Right lung (tissue), 5 donors: Measurements from ENCODE around the gene ITGA5. TPM values are rescaled to one million over a fixed set of nuclear protein-coding genes. Genes with fewer than 3 reads are reported as not detected.

Source experiments
- DNase-seq, 2 donors: peaks; one replicate each; pipeline ENCODE4 v3.0.0-alpha.2; 2013
- polyA plus RNA-seq, 5 donors: library from polyadenylated mRNA; unstranded; fragments of 120-200 nt; gene quantifications; one replicate each; pipeline versions ENCODE4 v1.2.1 to v1.2.3, GENCODE V29; 2013; ENCODE audit warnings: inconsistent platforms in 1 of 5, low replicate concordance in 1 of 5; ENCODE audit not compliant: insufficient read length in 5 of 5, insufficient read depth in 1 of 5

Gene ITGA5
- polyA plus RNA-seq, 5 donors: 58.0 to 62.7 (median 62.3) TPM

DNA sequence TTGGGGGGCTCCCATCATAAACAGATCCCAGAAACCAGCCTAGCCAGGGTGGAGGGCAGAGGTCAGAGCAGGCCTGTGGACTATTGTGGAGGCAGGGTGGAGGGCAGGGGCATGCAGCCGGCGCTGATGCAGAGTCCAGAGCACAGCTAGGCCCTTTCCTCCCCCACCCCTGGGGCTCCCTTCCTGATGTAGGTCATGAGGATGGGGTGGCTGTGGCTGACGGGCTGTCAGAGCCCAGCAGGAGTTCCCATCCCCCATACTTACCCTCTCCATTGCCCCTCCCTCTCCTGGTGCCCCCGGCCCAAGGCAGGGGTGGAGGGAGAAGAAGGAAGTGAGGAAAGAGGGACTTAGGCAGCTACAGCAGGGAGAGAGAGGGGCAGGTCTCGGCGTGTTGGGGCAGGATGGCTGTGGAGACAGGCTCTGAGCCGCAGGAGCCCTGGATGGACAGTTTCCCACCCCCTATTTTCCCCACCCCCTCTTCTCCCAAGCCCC lies 28.8 kb downstream of the ITGA5 start:
- DNase-seq: no peak

DNA sequence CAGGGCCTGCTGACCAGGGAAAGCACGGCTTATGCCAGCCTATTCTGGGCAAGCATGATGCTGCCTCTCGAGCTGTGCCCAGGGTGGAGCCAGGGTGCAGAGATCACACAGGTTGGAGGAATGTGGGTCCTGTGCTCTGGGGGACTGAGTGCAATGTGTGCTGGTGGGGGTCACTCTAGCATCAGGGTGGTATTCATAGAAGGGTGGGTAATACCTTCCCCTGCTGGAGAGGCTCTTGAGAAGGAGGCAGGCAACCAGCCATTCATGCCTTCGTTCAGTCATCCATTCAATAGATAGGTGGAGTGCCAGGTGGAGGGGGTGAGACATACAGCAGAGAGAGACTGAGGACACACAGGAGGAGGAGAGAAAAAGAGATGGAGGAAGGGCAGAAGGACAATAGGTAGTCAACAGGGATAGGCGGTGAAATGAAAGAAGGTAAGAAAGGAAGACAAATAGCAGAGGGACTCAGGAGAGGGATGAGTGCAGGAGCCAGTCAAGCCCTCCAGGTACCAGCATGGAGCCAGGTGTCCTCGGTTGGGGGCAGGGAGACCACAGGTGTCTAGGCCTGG lies 29.4 kb downstream of the ITGA5 start:
- no peak for DNase-seq

DNA sequence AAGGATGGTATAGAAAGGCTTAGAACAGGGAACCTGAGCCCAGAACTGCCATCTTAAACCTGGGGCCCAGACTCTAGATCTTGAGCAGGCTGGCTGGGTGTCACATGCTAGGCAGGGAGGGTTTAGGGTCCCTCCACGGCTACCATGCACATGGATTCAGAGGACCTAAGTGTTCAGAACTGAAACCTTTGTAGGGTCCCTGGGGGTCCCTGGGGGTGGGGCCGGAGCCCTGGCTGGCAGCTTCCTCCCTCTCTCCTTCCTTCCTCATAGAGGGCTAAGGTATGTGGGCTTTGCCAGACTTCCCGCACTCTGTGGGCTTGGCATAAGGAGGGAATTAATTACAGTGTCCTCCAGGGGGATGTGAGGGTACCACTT lies 29.9 kb downstream of the ITGA5 start:
- no peak for DNase-seq

DNA sequence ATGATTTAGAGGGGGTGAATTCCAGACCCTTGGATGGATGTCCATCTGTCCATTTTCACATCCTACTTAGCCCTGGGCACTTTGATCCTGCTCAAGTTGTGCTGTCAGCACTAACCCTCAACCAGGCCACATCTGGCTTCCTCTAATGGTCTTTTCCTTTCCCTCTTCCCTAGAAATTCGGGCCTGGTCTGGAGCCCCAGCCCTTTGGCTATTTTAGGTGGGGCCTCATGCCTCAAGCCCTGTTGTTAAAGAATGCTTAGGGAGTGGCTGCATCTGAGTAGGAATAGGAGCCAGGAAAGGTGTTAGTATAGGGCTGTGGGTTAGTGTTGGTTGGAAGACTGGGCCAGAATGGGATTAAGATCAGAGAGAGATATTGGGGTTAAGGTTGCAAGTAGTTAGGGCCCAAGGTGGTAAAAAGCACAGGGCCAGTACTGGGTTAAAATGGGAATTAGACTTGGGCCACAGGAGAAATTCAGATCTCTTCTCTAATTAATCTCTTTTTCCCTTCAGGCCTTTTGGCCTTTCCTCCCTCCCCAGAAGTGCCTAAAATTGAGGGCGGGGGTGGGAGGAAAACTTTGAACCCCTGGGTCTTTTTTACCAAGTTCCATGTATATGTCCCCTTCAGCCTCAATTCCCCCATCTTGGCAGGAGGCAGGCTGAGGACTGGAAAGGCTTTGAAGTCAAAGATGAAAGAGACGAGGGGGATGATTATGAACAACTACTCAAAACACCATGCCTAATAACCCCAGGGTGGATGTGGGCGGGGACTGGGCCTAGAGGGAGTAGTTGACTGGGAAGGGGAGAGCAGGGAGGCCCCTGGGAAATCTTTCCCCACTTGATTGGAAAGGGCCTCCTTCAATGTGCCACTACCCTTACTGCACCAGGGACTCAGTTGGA lies 30.6 kb downstream of the ITGA5 start:
- DNase-seq: no peak

DNA sequence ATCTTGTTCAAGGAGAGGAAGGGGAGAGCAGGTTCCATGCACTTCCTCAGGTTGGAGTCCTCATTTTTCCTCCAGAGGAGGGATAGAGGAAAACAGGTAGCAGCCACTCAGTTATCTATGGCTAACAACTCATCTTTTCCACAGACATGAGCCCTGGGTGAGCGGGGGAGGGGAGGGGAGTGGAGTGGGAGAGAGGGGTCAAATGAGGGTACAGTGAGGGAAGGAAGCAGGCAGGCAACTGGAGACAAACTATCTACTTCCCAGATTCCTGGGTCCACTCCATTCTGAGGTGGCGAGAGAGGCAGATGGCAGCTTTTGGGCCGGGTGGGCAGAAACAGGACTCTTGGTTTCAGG lies 32.0 kb downstream of the ITGA5 start:
- no peak for DNase-seq

DNA sequence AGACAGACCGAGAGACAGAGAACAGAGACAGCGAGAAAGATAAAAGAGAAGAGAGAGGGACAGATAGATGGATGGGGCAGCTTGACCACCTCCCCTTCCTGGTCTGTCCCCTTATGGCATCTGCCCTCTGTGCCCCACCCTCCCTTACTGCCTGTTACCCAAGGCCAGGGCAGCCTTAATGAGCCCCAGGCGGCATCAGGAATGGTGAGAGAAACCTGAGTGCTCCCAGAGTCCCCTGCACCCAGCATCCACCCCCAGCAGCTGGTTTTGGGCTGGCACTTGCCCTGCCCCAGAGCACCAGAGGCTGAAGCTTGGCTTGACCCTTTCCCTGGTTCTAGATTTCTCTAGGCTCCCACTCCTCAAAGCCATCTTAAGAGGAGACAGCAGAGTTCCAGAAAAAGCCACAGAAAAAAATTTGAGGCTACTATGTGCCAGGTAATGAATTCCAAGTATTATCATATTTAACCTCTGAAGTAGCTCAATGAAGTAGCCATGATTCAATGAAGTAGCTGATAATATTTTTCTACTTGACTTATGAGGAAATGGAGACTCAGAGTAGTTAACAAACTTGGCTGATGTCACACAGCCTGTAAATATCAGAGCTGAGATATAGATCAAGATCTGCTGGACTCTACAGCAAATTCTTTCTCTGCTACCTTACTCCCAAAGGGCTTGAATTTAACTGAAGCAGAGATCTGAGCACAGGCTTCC lies 32.5 kb downstream of the ITGA5 start:
- DNase-seq: no peak

DNA sequence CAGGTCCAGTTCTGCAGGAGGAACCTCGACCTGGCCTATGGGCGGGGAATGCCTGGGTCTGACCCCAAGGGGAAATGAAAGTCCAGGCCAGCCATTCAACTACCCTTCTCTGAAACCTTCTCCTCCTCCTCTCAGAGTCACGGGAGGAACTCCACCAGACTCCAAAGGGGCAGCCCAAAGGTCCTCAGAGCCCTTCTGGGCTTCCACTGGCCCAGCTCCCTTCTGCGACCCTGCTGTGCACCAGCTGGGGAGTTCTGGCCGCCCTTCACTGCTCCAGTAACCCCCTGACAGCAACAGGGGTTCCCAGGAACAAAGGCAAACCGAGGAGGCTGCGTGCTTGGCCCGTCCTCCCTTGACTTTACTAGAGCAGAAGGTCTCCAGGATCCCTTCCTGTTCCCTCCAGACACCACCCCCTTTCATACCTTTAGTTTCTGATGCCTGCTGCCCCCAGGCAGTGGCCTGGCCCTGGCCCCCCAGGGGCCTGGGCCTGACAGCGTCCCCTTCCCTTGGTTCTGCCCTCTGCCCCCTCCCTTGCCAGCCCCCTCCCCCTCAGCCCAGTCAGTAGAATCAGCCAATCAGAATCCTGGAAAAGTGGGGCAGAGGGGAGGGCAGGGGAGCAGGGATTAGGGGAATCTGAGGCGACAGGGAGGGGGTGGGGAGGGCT lies 33.7 kb downstream of the ITGA5 start:
- DNase-seq: no peak

DNA sequence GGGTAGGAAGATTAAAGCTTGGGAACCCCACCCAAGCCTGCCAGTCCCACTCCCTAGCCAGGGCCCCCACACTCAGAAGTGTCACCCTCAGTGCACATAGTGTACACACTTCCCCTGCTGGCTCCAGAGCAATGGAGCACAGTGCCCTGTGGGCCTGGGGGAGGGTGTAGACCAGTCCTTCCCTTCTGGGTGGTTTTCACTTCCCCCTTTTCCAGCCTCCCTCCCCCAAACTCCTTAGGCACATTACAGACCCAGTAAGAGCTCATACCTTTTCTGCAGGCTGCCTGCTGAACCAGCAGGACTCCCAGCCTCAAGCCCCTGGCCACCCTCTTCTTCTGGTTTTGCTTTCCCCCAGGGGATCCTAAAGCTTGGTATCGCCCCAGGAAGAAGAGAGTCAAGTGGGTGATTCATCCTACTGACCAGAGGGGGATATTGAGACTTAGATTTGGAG lies 34.5 kb downstream of the ITGA5 start, which contains the start of gene ZNF385A:
TSS of gene ZNF385A (minus strand) at position 143 of the 451 bp plus-strand sequence. CDS start 219 bp downstream, outside the sequence.
- no peak for DNase-seq

DNA sequence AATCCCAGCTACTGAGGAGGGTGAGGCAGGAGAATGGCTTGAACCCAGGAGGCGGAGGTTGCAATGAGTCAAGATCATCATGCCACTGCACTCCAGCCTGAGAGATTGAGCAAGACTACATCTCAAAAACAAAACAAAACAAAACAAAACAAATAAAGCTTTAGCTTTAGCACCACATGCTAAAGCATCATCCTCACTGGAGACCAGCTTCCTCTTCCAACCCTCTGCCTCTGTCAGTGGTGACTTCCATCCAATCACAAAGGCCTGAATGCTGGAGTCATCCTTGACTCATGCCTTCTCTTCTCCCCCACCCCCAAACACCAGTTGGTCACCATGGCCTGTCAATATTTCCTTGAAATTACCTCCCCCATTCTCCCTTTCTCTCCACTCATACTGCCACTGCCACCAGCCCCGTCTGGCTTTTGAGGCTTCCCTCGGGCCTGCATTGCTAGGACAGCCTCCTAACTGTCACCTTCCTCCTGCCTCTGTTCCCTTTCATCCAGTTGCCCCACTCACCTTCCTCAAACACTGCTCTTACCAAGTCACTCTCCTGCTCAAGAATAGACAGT lies 35.9 kb downstream of the ITGA5 start:
- no peak for DNase-seq

DNA sequence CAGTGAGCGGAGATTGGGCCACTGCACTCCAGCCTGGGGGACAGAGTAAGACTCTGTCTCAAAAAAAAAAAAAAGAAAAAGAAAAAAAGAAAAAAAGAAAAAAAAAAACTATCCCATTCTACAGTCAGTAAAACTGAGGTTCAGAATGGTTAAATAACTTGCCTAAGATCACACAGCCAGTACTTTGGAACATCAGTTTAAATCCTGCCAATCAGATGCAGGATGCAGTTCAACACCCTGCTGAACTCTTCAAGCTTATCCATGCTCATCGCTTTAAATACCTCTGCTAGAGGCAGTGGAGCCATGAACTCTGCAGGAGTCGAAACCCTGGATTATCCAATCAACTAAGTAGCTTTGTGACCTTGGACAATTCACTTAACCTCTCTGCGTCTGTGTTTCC lies 37.9 kb downstream of the ITGA5 start:
- DNase-seq: no peak

DNA sequence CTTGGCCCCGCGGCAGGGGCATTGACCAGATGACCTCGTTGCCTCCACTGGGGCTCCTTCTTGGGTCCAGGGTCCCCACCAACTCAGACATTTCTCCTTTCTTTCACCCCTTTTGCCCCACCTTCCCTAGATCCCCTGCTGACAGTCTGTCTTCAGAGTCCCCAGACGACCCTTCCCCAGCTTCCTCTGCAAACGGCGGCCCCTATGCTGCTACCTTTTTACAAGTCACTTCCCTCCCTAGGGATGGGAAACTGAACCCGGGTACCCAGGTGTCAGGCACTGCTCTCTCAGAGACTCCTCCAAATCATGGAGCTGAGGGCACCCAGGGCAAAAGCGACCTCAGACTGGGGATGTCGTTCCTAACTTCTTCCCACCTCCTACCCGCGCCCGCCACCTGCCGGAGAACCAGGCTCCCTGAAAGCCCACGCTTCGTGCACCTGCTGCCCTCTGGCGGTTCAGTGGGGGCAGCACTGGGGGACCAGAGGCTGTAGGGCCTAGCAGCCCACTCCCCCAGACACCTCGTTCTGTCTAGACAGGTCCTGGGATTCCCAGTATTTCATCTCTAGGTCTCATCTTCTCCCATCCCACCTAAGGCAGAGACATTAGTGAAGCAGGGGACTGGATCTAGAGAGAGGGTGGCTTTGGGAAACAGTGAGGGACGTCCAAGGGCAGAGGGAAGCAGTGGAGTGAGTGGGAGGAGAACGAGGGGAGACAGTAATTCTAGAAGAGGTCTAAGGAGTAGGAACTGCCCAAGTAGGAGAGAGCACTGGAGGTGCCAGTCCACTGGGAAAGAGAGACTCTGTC lies 39.5 kb downstream of the ITGA5 start:
- DNase-seq: peak; percentile 68 to 79

DNA sequence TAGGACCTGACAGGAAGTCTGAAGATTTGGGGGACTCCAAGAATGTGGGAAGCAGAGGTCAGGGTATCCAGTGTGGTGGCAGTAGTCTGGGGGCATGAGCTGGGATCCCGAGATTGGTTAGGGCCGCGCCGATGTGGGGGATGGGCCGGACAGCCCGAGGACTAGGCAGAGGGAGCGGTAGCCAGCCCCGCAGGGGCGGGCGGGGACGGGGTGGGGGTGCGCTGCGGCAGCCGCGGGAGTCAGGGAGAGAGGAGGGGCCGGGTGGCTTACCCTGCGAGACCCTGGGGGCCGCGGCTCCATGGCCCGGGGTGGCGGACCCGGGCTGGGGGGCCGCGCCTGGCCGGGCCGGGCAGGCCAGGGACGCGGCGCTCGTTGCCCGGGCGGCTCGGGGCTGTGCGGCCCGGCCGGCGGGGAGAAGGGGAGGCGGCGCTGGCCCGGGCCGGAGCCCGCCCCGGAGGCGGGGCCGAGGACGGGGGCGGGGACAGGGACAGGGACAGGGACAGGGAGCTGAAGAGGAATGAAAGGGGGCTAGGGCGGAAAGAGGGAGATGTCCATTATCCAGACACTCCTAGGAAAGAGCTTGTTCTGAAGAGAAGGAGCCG lies 40.2 kb downstream of the ITGA5 start:
- DNase-seq: no peak

DNA sequence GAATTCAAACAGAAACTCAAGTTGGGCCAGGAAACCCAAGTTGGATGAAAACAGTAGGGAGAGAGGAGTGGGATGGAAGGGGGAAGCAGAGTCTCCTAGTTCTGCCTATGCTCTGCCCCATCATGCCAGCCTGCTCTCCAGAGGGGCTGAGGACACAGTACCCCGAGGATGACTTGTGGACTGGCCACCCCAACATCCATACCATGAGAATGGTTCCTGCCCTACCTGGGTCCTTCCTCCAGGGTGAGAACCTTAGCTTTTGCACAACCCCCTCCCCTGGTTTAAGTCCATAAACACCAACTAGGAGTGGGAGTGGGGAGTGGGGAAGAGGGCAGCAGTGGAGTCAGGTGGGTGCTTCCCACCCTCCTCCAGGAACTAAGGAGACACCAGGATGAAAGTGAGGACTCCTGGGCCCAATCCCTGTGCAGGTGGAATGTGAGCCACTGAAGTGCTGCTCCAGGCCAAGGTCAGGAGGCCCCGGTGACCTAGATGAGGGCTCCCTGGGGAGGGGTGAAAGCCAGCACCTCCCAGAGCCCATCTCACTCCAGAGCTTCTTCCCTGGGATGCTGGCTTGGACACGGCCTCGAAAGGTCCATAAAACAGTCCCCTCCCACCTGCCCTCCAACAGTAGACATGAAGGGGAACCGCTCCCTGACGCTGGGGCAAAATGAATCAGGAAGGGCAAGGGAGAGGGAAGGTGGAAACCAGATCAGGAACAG lies 41.1 kb downstream of the ITGA5 start:
- DNase-seq: no peak

DNA sequence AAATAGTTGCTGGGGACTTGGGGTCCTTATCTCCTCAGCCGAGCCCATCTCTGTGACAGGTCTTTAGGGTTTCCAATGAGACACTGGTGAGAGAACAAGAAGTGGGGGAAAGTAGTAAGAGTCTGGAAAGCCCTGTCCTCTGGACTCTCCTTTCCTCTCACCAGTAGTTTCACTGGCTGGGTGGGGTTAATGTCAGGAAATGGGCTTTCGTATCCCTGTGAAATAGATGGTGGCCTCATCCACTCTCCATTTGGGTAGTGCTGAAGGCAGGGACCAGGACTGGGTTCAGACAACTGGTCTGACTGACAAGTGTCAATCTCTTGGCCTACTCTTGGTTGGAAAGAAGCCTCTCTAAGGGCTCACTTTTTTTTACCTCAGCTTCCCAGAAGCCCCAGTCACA lies 42.1 kb downstream of the ITGA5 start:
- DNase-seq: no peak

DNA sequence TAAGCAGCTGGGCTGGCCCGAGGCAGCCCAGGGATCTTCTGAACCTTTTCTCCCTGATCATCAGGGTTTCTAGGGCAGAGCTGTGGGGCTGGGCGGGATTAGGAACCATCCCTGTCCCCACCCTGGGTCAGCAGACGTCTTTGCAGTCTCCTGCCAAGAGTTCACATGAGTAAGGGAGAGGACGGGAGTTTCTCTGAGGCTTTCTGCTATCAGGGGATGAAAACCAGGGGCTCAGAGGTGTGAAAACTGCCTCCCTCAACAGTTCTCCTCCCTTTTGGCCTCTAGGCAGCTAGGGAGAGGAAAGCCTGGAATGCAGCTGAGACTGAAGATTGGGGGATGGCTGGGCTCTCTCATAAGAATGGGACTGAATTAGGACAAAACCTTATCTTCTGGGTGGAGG lies 42.5 kb downstream of the ITGA5 start:
- DNase-seq: no peak

DNA sequence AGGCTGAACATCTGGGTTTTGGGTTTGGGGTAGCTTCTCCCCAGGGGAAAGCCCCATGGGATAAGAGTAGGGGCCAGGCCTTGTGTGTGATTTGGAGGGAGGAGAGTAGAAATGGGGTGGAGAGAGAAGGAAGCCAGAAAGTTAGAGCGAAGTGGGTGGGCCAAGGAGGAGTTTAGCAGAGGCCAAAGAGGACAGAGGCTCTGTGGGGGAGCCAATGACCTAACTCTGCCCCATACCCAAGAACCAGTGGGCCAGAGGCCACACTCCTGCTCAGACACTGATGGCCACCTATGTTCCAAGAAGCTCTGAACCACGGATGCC lies 43.8 kb downstream of the ITGA5 start:
- no peak for DNase-seq

DNA sequence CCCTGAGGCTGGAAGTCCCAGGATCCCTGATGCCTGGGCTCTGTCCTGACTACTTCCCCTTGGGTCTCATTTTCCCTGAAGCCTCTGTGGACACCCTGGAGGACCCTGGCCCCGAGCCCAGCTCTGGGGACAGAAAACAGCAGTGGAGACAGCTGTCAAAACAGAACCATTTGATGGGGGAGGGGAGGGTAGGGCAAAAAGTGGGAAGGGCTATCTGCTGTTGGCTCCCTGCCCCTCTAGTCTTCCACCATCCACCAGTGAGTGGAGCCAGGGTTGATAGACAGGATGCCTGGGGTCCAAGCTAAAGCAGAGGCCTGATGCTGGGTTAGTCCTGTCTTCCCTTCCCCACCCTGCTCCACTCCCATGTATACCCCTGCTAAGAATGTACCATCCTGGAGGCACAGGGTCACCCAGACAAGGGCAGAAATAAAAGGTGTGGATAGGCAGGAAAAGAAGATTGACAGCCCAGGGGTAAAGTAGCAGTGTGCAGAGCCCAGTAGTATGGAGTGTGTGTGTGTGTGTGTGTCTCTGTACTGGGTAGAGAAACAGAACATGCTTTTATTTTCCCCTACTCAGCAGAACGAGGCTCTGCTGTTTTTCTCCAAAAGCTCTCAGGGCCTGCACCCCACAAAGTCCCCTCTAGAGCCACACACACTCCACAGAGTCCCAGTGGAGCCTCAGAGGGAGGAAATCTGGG lies 44.4 kb downstream of the ITGA5 start:
- DNase-seq: no peak

DNA sequence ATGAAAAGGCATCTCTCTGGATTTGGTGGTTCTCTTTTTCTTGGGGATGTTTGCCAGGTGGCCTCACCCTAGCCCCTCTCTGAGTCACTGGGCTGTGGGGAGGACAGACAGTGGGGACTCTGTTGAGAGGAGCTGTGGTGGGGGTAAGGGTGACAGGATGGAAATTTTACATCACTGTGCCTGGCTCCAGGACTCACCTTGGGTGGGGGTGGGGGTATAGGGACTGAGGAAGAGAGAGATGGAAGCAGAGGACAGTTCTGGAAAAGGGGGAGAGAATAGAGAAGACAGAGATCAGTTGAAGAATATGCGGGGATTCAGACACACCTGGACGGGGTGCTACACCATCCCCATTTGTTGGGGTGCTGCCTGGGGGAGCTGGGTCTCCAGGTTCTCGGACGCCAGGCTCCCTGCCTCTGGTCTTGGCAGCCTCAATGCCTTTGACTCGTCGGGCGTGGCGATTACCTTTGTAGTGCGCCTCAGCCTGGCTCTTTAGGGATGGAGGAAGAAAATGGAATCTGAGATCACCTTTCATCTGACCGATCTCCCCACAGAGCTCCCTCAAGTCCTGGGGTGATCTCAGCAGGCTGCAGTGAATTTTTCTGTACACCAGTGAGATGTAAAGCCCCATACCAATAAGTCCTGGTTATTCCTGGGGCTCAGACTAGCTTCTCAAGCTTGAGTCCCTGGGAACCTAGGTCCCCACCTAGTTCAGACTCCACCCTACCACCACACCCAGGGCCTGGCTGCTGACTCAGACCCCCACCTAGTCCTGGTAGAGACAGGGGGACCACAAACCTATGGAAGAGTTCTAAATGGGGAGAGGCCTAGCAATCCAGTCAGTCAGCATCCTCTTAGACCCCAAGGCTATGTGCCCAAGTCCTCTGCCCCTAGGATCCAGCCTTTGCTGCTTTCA lies 45.2 kb downstream of the ITGA5 start:
- DNase-seq: no peak
